GM12873 (cell line): ENCODE data around the gene ARPC2.
A peak's percentile ranks its signal among the peaks of the same experiment; 100 is the strongest.

Source experiments
- CTCF ChIP-seq: IDR thresholded peaks from 2 replicates; pipeline ENCODE4 v1.5.1; 2012; ENCODE audit warnings: low read depth, mild to moderate bottlenecking, moderate library complexity, low read length, control low read depth; ENCODE audit not compliant: insufficient read depth; ENCODE audit errors: missing control alignments

Gene ARPC2

GRCh38 chr2:218253232-218253625 lies 36.2 kb downstream of the ARPC2 start:
- no peak for TF ChIP-seq CTCF

GRCh38 chr2:218255446-218255845 lies 38.5 kb downstream of the ARPC2 start:
- TF ChIP-seq CTCF = no peak

GRCh38 chr2:218256612-218257350 lies 39.8 kb downstream of the ARPC2 start:
- TF ChIP-seq CTCF = no peak

- peak; percentile 85 for TF ChIP-seq CTCF
Measured at GRCh38 chr2:218257390-218257981, 40.5 kb downstream of the ARPC2 start.

GRCh38 chr2:218259099-218259961 lies 42.3 kb downstream of the ARPC2 start:
- no peak for TF ChIP-seq CTCF

- no peak for TF ChIP-seq CTCF
Measured at GRCh38 chr2:218260166-218260565, 43.2 kb downstream of the ARPC2 start.

GRCh38 chr2:218260742-218261422 lies 43.9 kb downstream of the ARPC2 start, which contains the start of gene GPBAR1:
Gene GPBAR1 (plus strand): TSS chr2:218261015. CDS start chr2:218262725, 1,710 bp downstream.
- TF ChIP-seq CTCF = no peak
